IgD-negative memory B cell (primary cell): ENCODE measurements around the gene PPP4R3A. TPM values are rescaled to one million over a fixed set of nuclear protein-coding genes. Genes with fewer than 3 reads are reported as not detected.

Experiments
- H3K27ac Mint-ChIP-seq, 3 donors: one replicate each; pipeline ENCODE4 v1.8.0; 2020 to 2022; ENCODE audit warnings: mild to moderate bottlenecking in 3 of 3, mixed read lengths in 3 of 3, moderate library complexity in 1 of 3
- H3K27me3 Mint-ChIP-seq: one replicate; pipeline ENCODE4 v1.8.0; 2021; ENCODE audit warnings: mixed read lengths
- H3K36me3 Mint-ChIP-seq: one replicate; pipeline ENCODE4 v1.8.0; 2020; ENCODE audit warnings: mild to moderate bottlenecking, mixed read lengths
- H3K4me1 Mint-ChIP-seq, 3 donors: one replicate each; pipeline ENCODE4 v1.8.0; 2020 to 2022; ENCODE audit warnings: mixed read lengths in 3 of 3, mild to moderate bottlenecking in 1 of 3
- H3K4me3 Mint-ChIP-seq, 4 donors: one replicate each; pipeline ENCODE4 v1.8.0; 2020 to 2022; ENCODE audit warnings: mild to moderate bottlenecking in 4 of 4, mixed read lengths in 4 of 4, moderate library complexity in 3 of 4
- H3K9me3 Mint-ChIP-seq, 3 donors: one replicate each; pipeline ENCODE4 v1.8.0; 2020 to 2021; ENCODE audit warnings: mixed read lengths in 3 of 3, mild to moderate bottlenecking in 1 of 3
- polyA plus RNA-seq: library from polyadenylated mRNA; unstranded; fragments of 300-500 nt; fragmentation: Illumina TruSeq; gene quantifications from one replicate; pipeline ENCODE4 v1.2.3, GENCODE V29; 2021

The PPP4R3A gene
- polyA plus RNA-seq, 1 donor from 2014 or later = 127 TPM

DNA sequence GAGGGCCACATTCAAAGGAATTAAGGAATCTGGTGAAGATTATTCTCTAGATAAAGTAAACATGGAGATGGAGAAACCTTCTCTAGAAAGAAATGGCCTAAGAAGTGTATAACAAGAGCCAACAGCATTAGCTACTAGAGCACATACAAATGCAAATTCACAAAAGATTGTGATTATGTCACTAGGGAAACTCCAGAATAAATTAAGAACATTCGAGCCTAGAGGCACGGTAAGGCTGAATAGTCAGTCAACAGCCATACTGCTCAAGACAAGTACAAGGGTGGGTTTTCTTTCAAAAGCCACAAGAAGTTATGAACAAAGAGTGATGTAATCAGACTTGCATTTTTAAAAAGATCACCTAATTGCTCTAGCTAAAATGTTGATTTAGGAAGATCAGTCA, 25.4 kb downstream of the PPP4R3A start:
- peaks cover 27 to 48% (median 40%) of the 10 kb centered on the region in 3 donors for H3K4me1 Mint-ChIP-seq
- no peaks in the 10 kb centered on the region for H3K36me3 Mint-ChIP-seq
- H3K9me3 Mint-ChIP-seq = no peaks in the 10 kb centered on the region
- H3K27ac Mint-ChIP-seq = peak overlapping the region; percentile 80 to 88 (median 88)
- H3K4me3 Mint-ChIP-seq = peak overlapping the region in 3 of 4 donors; percentile 45 to 79 (median 57)
- H3K27me3 Mint-ChIP-seq = no peaks in the 10 kb centered on the region

DNA sequence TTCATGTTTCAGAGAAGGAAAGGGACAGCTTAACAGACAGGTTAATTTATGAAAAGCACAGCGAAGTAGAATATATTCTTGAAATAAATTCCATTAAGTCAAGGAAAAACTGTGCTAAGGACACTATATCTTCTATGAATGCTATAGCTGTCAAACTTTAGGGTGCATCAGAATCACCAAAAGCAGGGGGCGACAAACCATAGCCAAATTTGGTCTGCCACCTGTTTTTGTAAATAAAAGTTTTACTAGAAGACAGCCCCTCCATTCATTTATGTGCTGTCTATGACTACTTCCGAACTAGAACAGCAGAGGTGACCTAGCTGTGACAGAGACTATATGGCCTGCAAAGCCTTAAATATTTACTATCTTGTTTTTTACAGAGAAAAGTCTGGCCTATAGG, 25.9 kb downstream of the PPP4R3A start:
- Mint-ChIP-seq H3K27ac (peak overlapping the region; percentile 80 to 88 (median 88)), H3K27me3 (no peaks in the 10 kb centered on the region), H3K36me3 (no peaks in the 10 kb centered on the region), H3K9me3 (no peaks in the 10 kb centered on the region), H3K4me1 (peaks cover 27 to 45% (median 40%) of the 10 kb centered on the region in 3 donors), H3K4me3 (peak overlapping the region in 1 of 4 donors; percentile 45)

DNA sequence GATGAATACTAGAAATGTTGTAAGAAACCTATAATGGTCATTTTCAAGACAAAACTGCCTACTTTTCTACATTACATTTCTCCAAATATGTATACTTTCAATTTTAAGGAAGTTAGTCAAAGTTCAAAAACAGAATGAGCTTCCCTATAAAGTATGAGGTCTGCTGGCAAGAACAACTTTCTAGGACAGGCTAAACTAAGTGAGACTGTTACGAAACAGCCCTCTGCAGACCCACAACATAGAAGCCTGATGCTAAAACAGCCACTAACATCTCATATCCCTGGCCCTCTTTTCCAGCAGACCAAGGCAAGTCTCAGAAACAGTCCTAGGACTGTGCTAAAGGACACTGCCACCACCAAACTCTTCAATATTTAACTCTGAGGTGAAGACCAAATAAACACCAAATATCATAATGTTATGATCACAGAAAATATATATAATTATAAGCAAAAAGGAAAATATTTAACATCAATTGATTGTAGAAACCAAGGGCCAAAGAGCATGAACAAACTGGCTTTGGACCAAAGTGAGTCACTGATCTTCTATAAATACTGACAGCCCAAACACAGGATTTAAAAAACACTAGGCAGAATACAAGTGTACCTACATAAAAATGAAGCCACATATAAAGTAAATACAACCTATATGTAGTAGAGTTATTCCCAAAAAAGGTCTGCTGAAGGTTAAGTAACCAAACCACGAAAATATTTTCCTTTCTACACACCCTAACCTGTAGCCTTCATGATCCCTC, 27.7 kb downstream of the PPP4R3A start:
- Mint-ChIP-seq H3K27ac (no peak overlapping the region), H3K9me3 (no peaks in the 10 kb centered on the region), H3K4me1 (peaks cover 37 to 55% (median 50%) of the 10 kb centered on the region in 3 donors), H3K27me3 (no peaks in the 10 kb centered on the region), H3K4me3 (peak overlapping the region in 1 of 4 donors; percentile 17), H3K36me3 (no peaks in the 10 kb centered on the region)

DNA sequence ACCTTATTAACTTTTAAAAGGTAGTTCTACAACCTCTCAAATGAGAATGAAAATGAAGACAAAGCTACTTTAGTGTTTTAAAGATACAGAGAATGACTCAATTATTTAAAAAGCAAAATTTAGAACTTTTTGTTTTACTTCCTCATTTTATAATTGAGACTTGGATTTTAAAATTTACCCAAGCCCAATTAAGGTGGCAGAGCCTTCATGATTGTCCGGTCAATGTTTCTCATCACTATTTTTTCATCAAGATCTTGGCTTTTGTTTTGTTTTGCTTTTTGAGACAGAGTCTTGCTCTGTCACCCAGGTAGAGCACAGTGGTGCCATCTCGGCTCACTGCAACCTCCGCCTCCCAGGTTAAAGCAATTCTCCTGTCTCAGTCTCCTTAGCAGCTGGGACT, 32.7 kb downstream of the PPP4R3A start:
- Mint-ChIP-seq H3K4me1 (peaks cover 19 to 33% (median 28%) of the 10 kb centered on the region in 3 donors), H3K36me3 (peaks cover 4% of the 10 kb centered on the region), H3K4me3 (peak overlapping the region in 1 of 4 donors; percentile 3), H3K9me3 (no peaks in the 10 kb centered on the region), H3K27ac (peak overlapping the region in 2 of 3 donors; percentile 23 to 27), H3K27me3 (no peaks in the 10 kb centered on the region)

DNA sequence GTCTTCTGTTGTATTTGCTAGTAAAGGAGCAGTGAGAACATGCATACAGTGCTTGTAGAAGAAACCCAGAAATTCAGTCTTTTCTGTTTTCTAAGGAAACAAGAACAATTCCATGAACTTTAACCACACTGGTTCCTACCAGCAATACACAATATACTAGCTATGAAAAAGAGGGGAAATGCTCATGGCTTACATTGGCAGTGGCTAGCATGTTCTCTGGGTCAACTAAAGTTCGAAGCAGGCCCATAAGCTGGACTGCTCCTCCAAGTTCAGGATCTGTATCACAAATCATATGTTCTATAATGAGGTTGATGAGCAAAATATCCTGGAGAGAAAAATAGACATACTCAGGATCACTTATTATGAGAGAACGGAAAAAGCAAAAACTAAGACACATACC, 37.1 kb downstream of the PPP4R3A start:
- Mint-ChIP-seq H3K27ac (peak overlapping the region in 1 of 3 donors; percentile 48), H3K27me3 (no peaks in the 10 kb centered on the region), H3K4me3 (no peak overlapping the region), H3K36me3 (peaks cover 6% of the 10 kb centered on the region), H3K9me3 (no peaks in the 10 kb centered on the region), H3K4me1 (peaks cover 7 to 30% (median 21%) of the 10 kb centered on the region in 3 donors)

DNA sequence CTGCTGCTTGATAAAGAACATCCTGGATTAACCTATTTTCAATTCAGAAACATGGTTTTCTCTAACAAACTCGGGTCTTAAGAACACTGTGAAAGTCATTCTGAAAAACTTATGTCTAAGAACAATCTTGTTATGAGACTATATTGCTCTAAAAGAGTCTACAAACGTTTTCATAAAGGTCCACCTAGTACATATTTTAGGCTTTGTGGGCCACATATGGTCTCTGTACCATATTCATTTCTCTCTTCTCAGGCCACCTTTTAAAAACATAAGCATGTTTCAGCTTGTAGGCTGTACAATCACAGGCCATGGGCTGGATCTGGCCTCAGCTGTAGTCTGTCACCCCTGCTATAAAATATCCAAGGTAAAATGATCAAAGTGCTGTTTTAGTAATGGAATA, 39.9 kb downstream of the PPP4R3A start:
- H3K27ac Mint-ChIP-seq = peak overlapping the region in 2 of 3 donors; percentile 46 to 90
- no peak overlapping the region for H3K4me3 Mint-ChIP-seq
- peaks cover 0 to 21% (median 12%) of the 10 kb centered on the region in 3 donors for H3K4me1 Mint-ChIP-seq
- peaks cover 6% of the 10 kb centered on the region for H3K36me3 Mint-ChIP-seq
- H3K9me3 Mint-ChIP-seq = no peaks in the 10 kb centered on the region
- H3K27me3 Mint-ChIP-seq = no peaks in the 10 kb centered on the region

DNA sequence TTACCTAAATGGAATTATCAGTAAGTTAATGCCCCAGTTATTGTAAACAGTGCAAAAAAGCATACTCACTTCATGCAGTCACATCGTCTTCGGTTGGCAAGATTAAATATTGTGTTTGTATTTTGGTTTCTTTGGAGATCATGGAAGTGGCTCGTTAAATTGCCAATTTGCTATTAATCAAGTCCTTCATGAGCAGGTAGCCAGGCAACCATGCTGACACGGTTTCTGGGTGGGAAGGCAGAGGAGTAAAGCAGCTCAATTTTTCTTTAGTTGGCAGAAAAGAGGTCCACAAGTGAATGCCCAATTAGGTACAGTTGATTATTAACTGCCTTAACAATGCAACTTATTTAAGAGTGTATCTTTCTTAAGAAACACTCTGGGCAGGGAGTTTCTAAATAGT, 43.9 kb downstream of the PPP4R3A start:
- H3K27ac Mint-ChIP-seq = peak overlapping the region in 1 of 3 donors; percentile 16
- no peaks in the 10 kb centered on the region for H3K9me3 Mint-ChIP-seq
- peaks cover under 1% of the 10 kb centered on the region for H3K36me3 Mint-ChIP-seq
- peaks cover 0 to 15% (median 7%) of the 10 kb centered on the region in 3 donors for H3K4me1 Mint-ChIP-seq
- no peak overlapping the region for H3K4me3 Mint-ChIP-seq
- H3K27me3 Mint-ChIP-seq = no peaks in the 10 kb centered on the region

DNA sequence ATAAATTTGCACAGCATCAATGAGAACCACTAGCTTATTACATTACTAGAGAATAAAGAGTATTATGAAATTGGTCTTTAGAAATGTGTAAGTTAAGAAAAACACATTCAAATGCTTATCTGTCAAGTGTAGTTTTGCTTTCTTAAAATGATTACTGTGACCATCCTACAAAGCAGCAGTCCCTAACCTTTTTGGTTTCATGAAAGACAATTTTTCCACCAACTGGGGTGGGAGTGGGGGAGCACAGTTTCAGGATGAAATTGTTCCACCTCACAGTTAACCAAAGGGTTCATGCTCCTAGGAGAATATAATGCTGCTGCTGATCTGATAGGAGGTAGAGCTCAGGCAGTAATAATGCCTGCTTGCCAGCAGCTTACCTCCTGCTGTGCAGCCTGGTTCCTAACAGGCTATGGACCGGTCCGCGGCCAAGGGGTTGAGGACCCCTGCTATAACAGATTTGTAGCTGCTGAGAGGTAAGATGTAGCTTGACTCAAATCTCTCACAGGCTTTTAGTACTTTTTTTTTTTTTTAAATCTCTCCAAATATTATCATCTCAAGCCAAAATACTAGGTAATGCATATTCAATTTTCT, 45.4 kb downstream of the PPP4R3A start:
- Mint-ChIP-seq H3K4me1 (peaks cover 0 to 8% (median 2%) of the 10 kb centered on the region in 3 donors), H3K36me3 (peaks cover 4% of the 10 kb centered on the region), H3K4me3 (no peak overlapping the region), H3K9me3 (no peaks in the 10 kb centered on the region), H3K27me3 (no peaks in the 10 kb centered on the region), H3K27ac (no peak overlapping the region)

DNA sequence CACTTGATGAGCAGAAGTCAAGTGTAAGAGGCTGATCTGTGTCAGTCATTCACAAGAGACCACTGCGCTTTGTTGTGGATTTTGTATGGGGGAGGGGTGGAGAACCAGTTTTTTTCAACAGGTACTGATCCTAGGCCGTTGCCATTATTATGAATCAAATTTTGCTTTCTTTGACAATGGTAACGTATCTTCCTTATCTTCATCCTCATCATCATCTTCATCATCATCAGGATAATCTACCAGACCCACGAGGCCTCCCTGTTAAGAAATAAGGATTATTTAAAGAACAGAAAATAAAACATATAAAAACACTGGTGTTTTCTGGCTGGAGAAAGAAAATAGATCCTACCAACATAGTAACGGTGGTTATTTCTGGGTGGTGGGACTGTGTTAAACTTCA, 51.5 kb downstream of the PPP4R3A start:
- H3K9me3 Mint-ChIP-seq = no peaks in the 10 kb centered on the region
- H3K27me3 Mint-ChIP-seq = no peaks in the 10 kb centered on the region
- peaks cover 3 to 5% (median 4%) of the 10 kb centered on the region in 3 donors for H3K4me1 Mint-ChIP-seq
- no peak overlapping the region for H3K27ac Mint-ChIP-seq
- H3K4me3 Mint-ChIP-seq = no peak overlapping the region
- H3K36me3 Mint-ChIP-seq = peaks cover 8% of the 10 kb centered on the region

DNA sequence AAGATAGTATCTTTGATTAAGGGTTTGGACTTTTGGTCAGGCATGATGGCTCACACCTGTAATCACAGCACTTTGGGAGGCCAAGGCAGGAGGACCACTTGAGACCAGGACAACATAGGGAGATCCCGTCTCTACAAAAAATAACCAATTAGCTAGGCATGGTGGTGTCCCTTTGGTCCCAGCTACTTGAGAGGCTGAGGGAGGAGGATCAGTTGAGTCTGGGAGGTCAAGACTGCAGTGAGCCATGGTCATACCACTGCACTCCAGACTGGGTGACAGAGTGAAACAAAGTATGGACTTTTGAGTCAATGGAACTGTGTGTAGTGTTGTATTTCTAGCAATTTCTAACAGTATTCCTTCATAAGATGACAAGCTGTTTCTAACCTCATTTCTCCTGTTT, 53.8 kb downstream of the PPP4R3A start:
- Mint-ChIP-seq H3K27ac (peak overlapping the region; percentile 31 to 86 (median 45)), H3K36me3 (peaks cover 8% of the 10 kb centered on the region), H3K4me3 (no peak overlapping the region)

DNA sequence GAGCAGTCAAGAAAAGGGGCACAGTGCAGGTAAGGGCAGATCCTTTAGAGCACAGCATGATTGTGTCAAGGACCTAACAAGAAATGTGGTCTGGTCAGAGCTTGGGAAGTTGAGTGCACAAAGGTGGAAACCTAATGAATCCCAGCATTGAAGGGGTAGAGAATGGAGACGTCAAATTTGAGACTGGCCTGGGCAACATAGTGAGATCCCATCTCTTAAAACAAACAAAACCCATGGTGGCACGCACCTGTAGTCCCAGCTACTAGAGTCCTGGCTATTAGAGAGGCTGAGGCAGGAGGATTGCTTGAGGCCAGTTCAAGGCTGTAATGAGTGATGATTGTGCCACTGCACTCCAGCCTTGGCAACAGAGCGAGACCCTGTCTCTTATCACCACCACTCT, 55.5 kb downstream of the PPP4R3A start:
- Mint-ChIP-seq H3K4me1 (peaks cover 3 to 5% (median 4%) of the 10 kb centered on the region in 3 donors), H3K27ac (peak overlapping the region in 2 of 3 donors; percentile 71 to 84), H3K4me3 (no peak overlapping the region), H3K9me3 (no peaks in the 10 kb centered on the region), H3K27me3 (no peaks in the 10 kb centered on the region), H3K36me3 (peaks cover 4% of the 10 kb centered on the region)

More for the DNA sequence above, 53.8 kb downstream of the PPP4R3A start:
- H3K4me1 Mint-ChIP-seq = peaks cover 3 to 5% (median 4%) of the 10 kb centered on the region in 3 donors
- H3K27me3 Mint-ChIP-seq = no peaks in the 10 kb centered on the region
- H3K9me3 Mint-ChIP-seq = no peaks in the 10 kb centered on the region

DNA sequence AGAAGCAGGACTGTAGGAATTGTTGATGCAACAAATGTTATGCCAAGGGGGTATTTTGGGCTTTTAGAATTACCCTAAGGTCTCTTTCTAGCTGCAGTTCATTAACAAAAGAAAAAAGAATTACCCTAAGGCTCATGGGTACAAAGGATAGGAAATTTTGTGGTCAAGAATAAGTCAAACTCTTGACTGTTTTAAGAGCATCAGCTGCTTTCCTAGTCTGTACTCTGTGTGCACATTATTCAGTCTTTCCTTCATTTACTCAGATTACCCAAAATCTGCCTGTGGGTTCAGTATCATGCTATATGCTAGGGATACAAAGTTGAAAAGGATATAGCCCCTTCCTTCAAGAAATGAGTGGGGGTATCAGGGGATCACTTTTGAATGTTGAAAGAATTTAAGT, 56.0 kb downstream of the PPP4R3A start:
- H3K27me3 Mint-ChIP-seq = no peaks in the 10 kb centered on the region
- H3K27ac Mint-ChIP-seq = peak overlapping the region in 1 of 3 donors; percentile 84
- no peak overlapping the region for H3K4me3 Mint-ChIP-seq
- H3K36me3 Mint-ChIP-seq = peaks cover 4% of the 10 kb centered on the region
- H3K4me1 Mint-ChIP-seq = peaks cover 3 to 5% (median 4%) of the 10 kb centered on the region in 3 donors
- no peaks in the 10 kb centered on the region for H3K9me3 Mint-ChIP-seq

DNA sequence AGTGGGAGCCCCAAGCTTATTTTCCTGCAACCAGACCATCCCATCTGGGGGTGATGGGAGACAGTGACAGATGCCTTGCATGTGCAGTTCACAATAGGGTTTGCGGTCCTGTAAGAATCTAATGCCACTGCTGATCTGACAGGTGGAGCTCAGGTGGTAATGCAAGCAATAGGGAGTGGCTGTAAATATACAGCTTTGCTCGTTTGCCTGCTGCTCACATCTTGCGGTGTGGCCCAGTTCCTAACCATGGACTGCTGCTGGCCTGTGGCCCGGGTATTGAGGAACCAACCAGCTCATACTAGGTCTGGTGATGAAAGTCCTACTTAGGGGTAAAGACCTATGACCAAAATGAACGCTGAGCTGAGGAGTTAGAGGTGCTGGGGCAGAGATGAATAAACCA, 56.4 kb downstream of the PPP4R3A start:
- Mint-ChIP-seq H3K4me1 (peaks cover 3 to 5% (median 4%) of the 10 kb centered on the region in 3 donors), H3K36me3 (peaks cover 4% of the 10 kb centered on the region), H3K27ac (no peak overlapping the region), H3K9me3 (no peaks in the 10 kb centered on the region), H3K27me3 (no peaks in the 10 kb centered on the region), H3K4me3 (no peak overlapping the region)

DNA sequence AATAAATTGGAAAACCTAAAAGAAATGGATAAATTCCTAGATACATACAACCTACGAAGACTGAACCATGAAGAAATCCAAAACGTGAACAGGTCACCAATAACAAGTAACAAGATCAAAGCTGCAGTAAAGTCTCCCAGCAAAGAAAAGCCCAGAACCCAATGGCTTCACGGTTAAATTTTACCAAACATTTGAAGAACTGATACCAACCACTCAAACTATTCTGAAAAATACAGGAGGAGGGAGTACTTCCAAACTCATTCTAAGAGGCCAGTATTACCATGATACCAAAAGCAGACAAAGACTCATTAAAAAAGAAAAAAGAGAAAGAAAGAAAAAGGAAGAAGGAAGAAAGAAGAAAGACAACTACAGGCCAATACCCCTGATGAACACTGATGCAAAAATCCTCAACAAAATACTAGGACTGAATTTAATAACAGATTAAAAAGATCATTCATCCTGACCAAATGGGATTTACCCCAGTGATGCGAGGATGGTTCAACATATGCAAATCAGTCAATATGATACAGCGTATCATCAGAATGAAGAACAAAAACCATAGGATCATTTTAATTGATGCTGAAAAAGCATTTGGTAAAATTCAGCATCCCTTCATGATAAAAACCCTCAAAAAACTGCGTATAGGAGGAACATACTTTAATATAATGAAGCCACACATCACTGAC, 65.6 kb downstream of the PPP4R3A start:
- Mint-ChIP-seq H3K4me3 (no peak overlapping the region), H3K9me3 (peaks cover 2 to 7% (median 2%) of the 10 kb centered on the region in 3 donors), H3K4me1 (peaks cover 0 to 1% (median 0%) of the 10 kb centered on the region in 3 donors), H3K27me3 (peaks cover 8% of the 10 kb centered on the region), H3K36me3 (peaks cover 7% of the 10 kb centered on the region), H3K27ac (no peak overlapping the region)

DNA sequence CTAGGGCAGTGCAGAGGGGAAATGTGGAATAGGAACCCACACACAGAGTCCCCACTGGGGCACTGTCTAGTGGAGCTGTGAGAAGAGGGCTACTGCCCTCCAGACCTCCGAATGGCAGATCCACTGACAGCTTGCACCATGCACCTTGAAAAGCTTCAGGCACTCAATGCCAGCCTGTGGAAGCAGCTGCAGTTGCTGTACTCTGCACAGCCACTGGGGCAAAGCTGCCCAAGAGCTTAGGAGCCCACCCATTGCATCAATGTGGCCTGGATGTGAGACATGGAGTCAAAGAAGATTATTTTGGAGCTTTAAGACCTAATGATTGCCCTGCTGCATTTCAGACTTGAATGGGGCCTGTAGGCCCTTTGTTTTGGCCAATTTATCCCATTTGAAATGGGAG, 70.8 kb downstream of the PPP4R3A start:
- Mint-ChIP-seq H3K4me1 (peaks cover 0 to under 1% (median 0%) of the 10 kb centered on the region in 3 donors), H3K4me3 (no peak overlapping the region), H3K27me3 (peaks cover 10% of the 10 kb centered on the region), H3K9me3 (peaks cover 2 to 10% (median 4%) of the 10 kb centered on the region in 3 donors), H3K36me3 (peaks cover 10% of the 10 kb centered on the region), H3K27ac (no peak overlapping the region)
